ENCODE data around the gene NSUN7. TPM values are rescaled to one million over a fixed set of nuclear protein-coding genes. Genes with fewer than 3 reads are reported as not detected.
A peak's percentile ranks its signal among the peaks of the same experiment; 100 is the strongest.

Gene NSUN7
- total and polyA plus RNA-seq, 2 donors (not counting 1 experiment from before 2014, with no cell fraction given), result 0.33 TPM; not detected in 1

DNA sequence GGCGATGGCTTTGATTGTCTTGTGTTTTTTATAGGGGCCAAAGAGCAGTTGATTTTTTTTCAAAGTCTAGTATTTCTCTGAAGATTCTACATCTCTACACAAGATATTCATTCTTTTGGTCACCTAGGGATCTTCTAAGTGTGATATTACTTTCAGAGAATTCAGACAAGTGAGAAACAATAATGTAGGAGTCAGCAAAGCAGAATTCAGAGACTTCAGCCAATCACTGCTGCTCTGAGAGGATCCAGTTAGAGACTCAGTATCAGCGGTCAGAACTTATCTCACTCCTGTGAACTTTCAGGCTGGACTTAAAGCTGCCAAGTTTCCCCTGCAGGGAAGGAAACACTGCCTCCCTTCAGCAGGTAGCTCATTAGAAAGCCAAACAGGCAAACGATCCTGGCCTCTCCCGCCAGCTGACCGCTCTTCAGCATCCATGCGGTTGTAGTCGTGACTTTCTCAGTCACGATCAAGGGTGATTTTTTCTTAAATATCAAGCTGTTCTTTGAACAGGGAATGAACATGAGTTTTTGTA is 59.2 kb downstream of the NSUN7 start:
- Histone ChIP-seq H3K27me3 (ENCODE audit: control insufficient read depth, insufficient read depth, low read length) (no peaks in the 10 kb centered on the region), H3K4me3 (replicated peaks in 1 of 4; ENCODE audit: control extremely low read depth in 1 of 4, insufficient read depth in 1 of 4, low read depth in 3 of 4, low read length in 4 of 4) (no peak overlapping the region), H3K79me2 (ENCODE audit: control insufficient read depth, insufficient read depth, low read length) (no peaks in the 10 kb centered on the region), H3K4me2 (ENCODE audit: extremely low read depth, insufficient read depth, low read length) (no peak overlapping the region), H4K20me1 (ENCODE audit: control insufficient read depth, extremely low read depth, insufficient read depth, low read length) (no peaks in the 10 kb centered on the region), H3K9me3 (ENCODE audit: control insufficient read depth, insufficient read depth, low read depth, low read length) (no peaks in the 10 kb centered on the region), H3K4me1 (ENCODE audit: control insufficient read depth, extremely low read depth, insufficient read depth, low read length) (no peaks in the 10 kb centered on the region), H3K36me3 (ENCODE audit: control insufficient read depth, insufficient read depth, low read length) (no peaks in the 10 kb centered on the region), H3K9ac (ENCODE audit: insufficient read depth, low read length) (no peak overlapping the region), H2AFZ (ENCODE audit: low read length) (no peak overlapping the region), H3K27ac (ENCODE audit: insufficient read depth, low read length) (no peak overlapping the region)
- TF ChIP-seq, protein P1, sequence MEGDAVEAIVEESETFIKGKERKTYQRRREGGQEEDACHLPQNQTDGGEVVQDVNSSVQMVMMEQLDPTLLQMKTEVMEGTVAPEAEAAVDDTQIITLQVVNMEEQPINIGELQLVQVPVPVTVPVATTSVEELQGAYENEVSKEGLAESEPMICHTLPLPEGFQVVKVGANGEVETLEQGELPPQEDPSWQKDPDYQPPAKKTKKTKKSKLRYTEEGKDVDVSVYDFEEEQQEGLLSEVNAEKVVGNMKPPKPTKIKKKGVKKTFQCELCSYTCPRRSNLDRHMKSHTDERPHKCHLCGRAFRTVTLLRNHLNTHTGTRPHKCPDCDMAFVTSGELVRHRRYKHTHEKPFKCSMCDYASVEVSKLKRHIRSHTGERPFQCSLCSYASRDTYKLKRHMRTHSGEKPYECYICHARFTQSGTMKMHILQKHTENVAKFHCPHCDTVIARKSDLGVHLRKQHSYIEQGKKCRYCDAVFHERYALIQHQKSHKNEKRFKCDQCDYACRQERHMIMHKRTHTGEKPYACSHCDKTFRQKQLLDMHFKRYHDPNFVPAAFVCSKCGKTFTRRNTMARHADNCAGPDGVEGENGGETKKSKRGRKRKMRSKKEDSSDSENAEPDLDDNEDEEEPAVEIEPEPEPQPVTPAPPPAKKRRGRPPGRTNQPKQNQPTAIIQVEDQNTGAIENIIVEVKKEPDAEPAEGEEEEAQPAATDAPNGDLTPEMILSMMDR (conservative IDR thresholded peaks at IDR 0.05 in 1 of 2, IDR thresholded peaks at IDR 0.05 in 1 of 2; ENCODE audit: low read depth in 1 of 2, low read length in 2 of 2), result no peak
- no peak for DNase-seq (ENCODE audit: low read depth in 2 of 2)

DNA sequence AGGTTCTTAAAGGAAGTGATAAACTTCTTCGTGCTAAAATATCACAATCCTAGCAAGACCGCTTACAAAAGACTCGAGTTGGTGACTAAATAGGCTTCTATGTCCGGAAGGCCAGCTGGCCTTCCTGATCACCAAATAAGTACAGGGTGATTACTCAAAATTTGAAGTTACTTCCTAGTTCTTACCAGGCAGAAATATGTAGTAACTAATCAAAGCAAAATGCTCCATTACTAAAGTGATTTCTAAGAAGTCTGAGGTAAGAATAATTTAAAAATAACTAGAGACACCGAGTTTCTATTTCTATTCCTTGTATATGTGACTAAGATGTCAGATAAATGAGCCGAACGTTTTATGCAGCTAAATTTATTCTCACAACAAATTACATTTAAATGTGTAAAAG is 62.2 kb downstream of the NSUN7 start:
- Histone ChIP-seq H3K4me3 (replicated peaks in 1 of 4; ENCODE audit: control extremely low read depth in 1 of 4, insufficient read depth in 1 of 4, low read depth in 3 of 4, low read length in 4 of 4) (no peak overlapping the region), H3K79me2 (ENCODE audit: control insufficient read depth, insufficient read depth, low read length) (no peaks in the 10 kb centered on the region), H3K9ac (ENCODE audit: insufficient read depth, low read length) (no peak overlapping the region), H3K27ac (ENCODE audit: insufficient read depth, low read length) (no peak overlapping the region), H3K36me3 (ENCODE audit: control insufficient read depth, insufficient read depth, low read length) (no peaks in the 10 kb centered on the region), H3K27me3 (ENCODE audit: control insufficient read depth, insufficient read depth, low read length) (no peaks in the 10 kb centered on the region), H2AFZ (ENCODE audit: low read length) (no peak overlapping the region), H3K9me3 (ENCODE audit: control insufficient read depth, insufficient read depth, low read depth, low read length) (no peaks in the 10 kb centered on the region), H3K4me1 (ENCODE audit: control insufficient read depth, extremely low read depth, insufficient read depth, low read length) (no peaks in the 10 kb centered on the region), H3K4me2 (ENCODE audit: extremely low read depth, insufficient read depth, low read length) (no peak overlapping the region), H4K20me1 (ENCODE audit: control insufficient read depth, extremely low read depth, insufficient read depth, low read length) (no peaks in the 10 kb centered on the region)
- peak; percentile 26 to 62 for DNase-seq (ENCODE audit: low read depth in 2 of 2)
- TF ChIP-seq, protein P1 (conservative IDR thresholded peaks at IDR 0.05 in 1 of 2, IDR thresholded peaks at IDR 0.05 in 1 of 2; ENCODE audit: low read depth in 1 of 2, low read length in 2 of 2), result no peak
- no peak for TF ChIP-seq EZH2 (IDR thresholded peaks at IDR 0.05; ENCODE audit: low read length, missing control alignments)

GRCh38 chr4:40812386-40812785 is 62.6 kb downstream of the NSUN7 start:
- Histone ChIP-seq H2AFZ (ENCODE audit: low read length) (no peak overlapping the region), H3K9ac (ENCODE audit: insufficient read depth, low read length) (no peak overlapping the region), H3K4me2 (ENCODE audit: extremely low read depth, insufficient read depth, low read length) (no peak overlapping the region), H3K36me3 (ENCODE audit: control insufficient read depth, insufficient read depth, low read length) (no peaks in the 10 kb centered on the region), H3K79me2 (ENCODE audit: control insufficient read depth, insufficient read depth, low read length) (no peaks in the 10 kb centered on the region), H3K27ac (ENCODE audit: insufficient read depth, low read length) (no peak overlapping the region), H3K4me1 (ENCODE audit: control insufficient read depth, extremely low read depth, insufficient read depth, low read length) (no peaks in the 10 kb centered on the region), H3K9me3 (ENCODE audit: control insufficient read depth, insufficient read depth, low read depth, low read length) (no peaks in the 10 kb centered on the region), H3K4me3 (replicated peaks in 1 of 4; ENCODE audit: control extremely low read depth in 1 of 4, insufficient read depth in 1 of 4, low read depth in 3 of 4, low read length in 4 of 4) (no peak overlapping the region), H4K20me1 (ENCODE audit: control insufficient read depth, extremely low read depth, insufficient read depth, low read length) (no peaks in the 10 kb centered on the region), H3K27me3 (ENCODE audit: control insufficient read depth, insufficient read depth, low read length) (no peaks in the 10 kb centered on the region)
- peak; percentile 3 to 32 for DNase-seq (ENCODE audit: low read depth in 2 of 2)
- no peak for TF ChIP-seq EZH2 (IDR thresholded peaks at IDR 0.05; ENCODE audit: low read length, missing control alignments)
- TF ChIP-seq, protein P1 (conservative IDR thresholded peaks at IDR 0.05 in 1 of 2, IDR thresholded peaks at IDR 0.05 in 1 of 2; ENCODE audit: low read depth in 1 of 2, low read length in 2 of 2), result no peak

All from fibroblast of lung (primary cell).